ENCODE data around the gene OXER1. TPM values are rescaled to one million over a fixed set of nuclear protein-coding genes. Genes with fewer than 3 reads are reported as not detected.

The OXER1 gene
- total and polyA plus RNA-seq, 2 of the 13 experiments (the other 11 are each of a cell fraction or from before 2014, with no cell fraction given), result 8.0 to 9.0 TPM

DNA sequence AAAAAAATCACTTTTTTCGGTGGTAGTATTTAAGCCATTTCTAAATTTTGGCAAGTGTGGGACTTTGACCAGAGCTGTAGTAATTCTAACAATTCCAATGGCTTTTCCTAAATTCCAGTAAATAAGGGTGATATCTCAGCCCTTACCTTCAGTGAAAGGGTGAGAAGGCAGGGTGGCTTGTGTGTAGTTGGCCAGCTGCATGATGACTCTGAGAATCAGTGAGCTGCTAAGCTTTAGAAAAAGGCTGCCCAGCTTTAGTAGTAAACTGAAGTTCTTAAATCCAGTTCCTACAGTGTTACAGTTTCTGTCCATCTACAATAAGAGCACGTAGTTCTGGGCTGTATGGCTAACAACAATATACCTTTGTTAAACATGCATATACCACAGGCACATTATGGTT, 42.0 kb downstream of the OXER1 start:
- no peak overlapping the region for H3K4me3 ChIP-seq (replicated peaks in 1 of 3; ENCODE audit: insufficient read depth in 1 of 3, low read depth in 2 of 3, low read length in 3 of 3)
- H3K27ac ChIP-seq (ENCODE audit: extremely low read length, insufficient read depth, low read length), result no peak overlapping the region
- no peaks in the 10 kb centered on the region for H3K79me2 ChIP-seq (ENCODE audit: insufficient read depth, low read length)
- H4K20me1 ChIP-seq (ENCODE audit: insufficient read depth, low read length), result no peaks in the 10 kb centered on the region
- H3K4me1 ChIP-seq (ENCODE audit: insufficient read depth, low read length), result no peaks in the 10 kb centered on the region
- no peak overlapping the region for H3K9ac ChIP-seq (ENCODE audit: insufficient read depth, low read depth, low read length)
- H3K4me2 ChIP-seq (ENCODE audit: low read depth, low read length), result no peak overlapping the region
- DNase-seq (ENCODE audit: low spot score), result no peak
- intact Hi-C loops (cut with micrococcal nuclease; ENCODE audit: unreplicated experiment) (no loop called here), in situ Hi-C loops (cut with HindIII; ENCODE audit: extremely low pct_ligation_motif_present, low pct_unique_long_range_greater_than_20kb) (no loop called here)
- no peak for FAIRE-seq
- WGBS (ENCODE audit: low lambda C conversion rate), result 85% methylated on average over 2 of the region's 2 CpGs
- no peaks in the 10 kb centered on the region for H3K9me3 ChIP-seq (ENCODE audit: low read length)
- BruUV-seq (replicated peaks), result no TSS peak
- H3K27me3 ChIP-seq (ENCODE audit: control insufficient read depth in 1 of 2, insufficient read depth in 2 of 2, low read length in 2 of 2), result no peaks in the 10 kb centered on the region
- TF ChIP-seq ZFP82 (CRISPR knock-in tag; IDR thresholded peaks at IDR 0.05; ENCODE audit: borderline replicate concordance) (no peak), TP53 (CRISPR knock-in tag; conservative IDR thresholded peaks at IDR 0.05) (no peak), ZNF816 (CRISPR knock-in tag; IDR thresholded peaks at IDR 0.05; ENCODE audit: borderline replicate concordance) (no peak), ZNF484 (CRISPR knock-in tag; IDR thresholded peaks at IDR 0.05; ENCODE audit: borderline replicate concordance, low read depth) (no peak), ZNF878 (CRISPR knock-in tag; IDR thresholded peaks at IDR 0.05) (no peak), ZNF432 (CRISPR knock-in tag; IDR thresholded peaks at IDR 0.05; ENCODE audit: borderline replicate concordance) (no peak), NFIC (IDR thresholded peaks at IDR 0.05; ENCODE audit: low read length) (no peak), XRCC5 (optimal IDR thresholded peaks at IDR 0.05; ENCODE audit: low read length) (no peak), PHF8 (CRISPR knock-in tag; IDR thresholded peaks at IDR 0.05) (no peak), BHLHE40 (IDR thresholded peaks at IDR 0.05; ENCODE audit: low read length) (no peak), TAF15 (IDR thresholded peaks at IDR 0.05; ENCODE audit: low read depth, low read length, poor library complexity, severe bottlenecking) (no peak), SAP130 (CRISPR knock-in tag; IDR thresholded peaks at IDR 0.05; ENCODE audit: low read depth) (no peak), MLLT10 (CRISPR knock-in tag; IDR thresholded peaks at IDR 0.05) (no peak), ZNF781 (CRISPR knock-in tag; IDR thresholded peaks at IDR 0.05; ENCODE audit: borderline replicate concordance, not compliant biosample characterization) (no peak)
- TF ChIP-seq, protein P1, sequence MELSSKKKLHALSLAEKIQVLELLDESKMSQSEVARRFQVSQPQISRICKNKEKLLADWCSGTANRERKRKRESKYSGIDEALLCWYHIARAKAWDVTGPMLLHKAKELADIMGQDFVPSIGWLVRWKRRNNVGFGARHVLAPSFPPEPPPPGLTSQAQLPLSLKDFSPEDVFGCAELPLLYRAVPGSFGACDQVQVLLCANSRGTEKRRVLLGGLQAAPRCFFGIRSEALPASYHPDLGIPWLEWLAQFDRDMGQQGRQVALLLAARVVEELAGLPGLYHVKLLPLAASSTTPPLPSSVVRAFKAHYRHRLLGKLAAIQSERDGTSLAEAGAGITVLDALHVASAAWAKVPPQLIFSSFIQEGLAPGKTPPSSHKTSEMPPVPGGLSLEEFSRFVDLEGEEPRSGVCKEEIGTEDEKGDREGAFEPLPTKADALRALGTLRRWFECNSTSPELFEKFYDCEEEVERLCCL (CRISPR knock-in tag; IDR thresholded peaks at IDR 0.05; ENCODE audit: borderline replicate concordance), result no peak
- TF ChIP-seq, protein P2, sequence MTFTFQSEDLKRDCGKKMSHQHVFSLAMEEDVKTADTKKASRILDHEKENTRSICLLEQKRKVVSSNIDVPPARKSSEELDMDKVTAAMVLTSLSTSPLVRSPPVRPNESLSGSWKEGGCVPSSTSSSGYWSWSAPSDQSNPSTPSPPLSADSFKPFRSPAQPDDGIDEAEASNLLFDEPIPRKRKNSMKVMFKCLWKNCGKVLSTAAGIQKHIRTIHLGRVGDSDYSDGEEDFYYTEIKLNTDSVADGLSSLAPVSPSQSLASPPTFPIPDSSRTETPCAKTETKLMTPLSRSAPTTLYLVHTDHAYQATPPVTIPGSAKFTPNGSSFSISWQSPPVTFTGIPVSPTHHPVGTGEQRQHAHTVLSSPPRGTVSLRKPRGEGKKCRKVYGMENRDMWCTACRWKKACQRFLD (CRISPR knock-in tag; IDR thresholded peaks at IDR 0.05; ENCODE audit: borderline replicate concordance), result no peak
- TF ChIP-seq, protein P3, sequence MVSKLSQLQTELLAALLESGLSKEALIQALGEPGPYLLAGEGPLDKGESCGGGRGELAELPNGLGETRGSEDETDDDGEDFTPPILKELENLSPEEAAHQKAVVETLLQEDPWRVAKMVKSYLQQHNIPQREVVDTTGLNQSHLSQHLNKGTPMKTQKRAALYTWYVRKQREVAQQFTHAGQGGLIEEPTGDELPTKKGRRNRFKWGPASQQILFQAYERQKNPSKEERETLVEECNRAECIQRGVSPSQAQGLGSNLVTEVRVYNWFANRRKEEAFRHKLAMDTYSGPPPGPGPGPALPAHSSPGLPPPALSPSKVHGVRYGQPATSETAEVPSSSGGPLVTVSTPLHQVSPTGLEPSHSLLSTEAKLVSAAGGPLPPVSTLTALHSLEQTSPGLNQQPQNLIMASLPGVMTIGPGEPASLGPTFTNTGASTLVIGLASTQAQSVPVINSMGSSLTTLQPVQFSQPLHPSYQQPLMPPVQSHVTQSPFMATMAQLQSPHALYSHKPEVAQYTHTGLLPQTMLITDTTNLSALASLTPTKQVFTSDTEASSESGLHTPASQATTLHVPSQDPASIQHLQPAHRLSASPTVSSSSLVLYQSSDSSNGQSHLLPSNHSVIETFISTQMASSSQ (IDR thresholded peaks at IDR 0.05; ENCODE audit: low read depth), result no peak
- TF ChIP-seq, protein P3 (CRISPR knock-in tag; IDR thresholded peaks at IDR 0.05; ENCODE audit: borderline replicate concordance), result no peak
- ChIA-PET CTCF (ENCODE audit: low intra/inter-chr PET ratio, low total read pairs) (no interaction called here), POLR2A (no interaction called here)
- no peaks in the 10 kb centered on the region; a peak in 1 of 5 replicates for H3K36me3 ChIP-seq (replicated peaks in 1 of 2; ENCODE audit: control insufficient read depth in 1 of 2, insufficient read depth in 2 of 2, low read length in 2 of 2)
- no peak overlapping the region for H2AFZ ChIP-seq (ENCODE audit: low read length)
- ATAC-seq, result no peak
